HG03571 (cell line): ENCODE data around the gene NECAB2.

Source experiments
- ATAC-seq: cut with Tn5 transposase; IDR thresholded peaks from one replicate; pipeline ENCODE4 v1.9.1; 2021; ENCODE audit not compliant: unreplicated experiment

Gene NECAB2

DNA sequence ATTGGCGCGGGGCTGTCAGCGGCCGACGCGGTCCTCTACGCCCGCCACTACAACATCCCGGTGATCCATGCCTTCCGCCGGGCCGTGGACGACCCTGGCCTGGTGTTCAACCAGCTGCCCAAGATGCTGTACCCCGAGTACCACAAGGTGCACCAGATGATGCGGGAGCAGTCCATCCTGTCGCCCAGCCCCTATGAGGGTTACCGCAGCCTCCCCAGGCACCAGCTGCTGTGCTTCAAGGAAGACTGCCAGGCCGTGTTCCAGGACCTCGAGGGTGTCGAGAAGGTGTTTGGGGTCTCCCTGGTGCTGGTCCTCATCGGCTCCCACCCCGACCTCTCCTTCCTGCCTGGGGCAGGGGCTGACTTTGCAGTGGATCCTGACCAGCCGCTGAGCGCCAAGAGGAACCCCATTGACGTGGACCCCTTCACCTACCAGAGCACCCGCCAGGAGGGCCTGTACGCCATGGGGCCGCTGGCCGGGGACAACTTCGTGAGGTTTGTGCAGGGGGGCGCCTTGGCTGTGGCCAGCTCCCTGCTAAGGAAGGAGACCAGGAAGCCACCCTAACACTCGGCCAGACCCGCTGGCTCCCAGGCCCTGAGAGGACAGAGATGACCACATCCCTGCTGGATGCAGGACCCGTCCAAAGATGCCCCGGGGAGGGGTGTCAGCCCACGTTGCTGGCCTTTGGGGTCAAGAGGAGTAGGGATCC lies 2.4 kb upstream of the NECAB2 start:
- no peak for ATAC-seq

DNA sequence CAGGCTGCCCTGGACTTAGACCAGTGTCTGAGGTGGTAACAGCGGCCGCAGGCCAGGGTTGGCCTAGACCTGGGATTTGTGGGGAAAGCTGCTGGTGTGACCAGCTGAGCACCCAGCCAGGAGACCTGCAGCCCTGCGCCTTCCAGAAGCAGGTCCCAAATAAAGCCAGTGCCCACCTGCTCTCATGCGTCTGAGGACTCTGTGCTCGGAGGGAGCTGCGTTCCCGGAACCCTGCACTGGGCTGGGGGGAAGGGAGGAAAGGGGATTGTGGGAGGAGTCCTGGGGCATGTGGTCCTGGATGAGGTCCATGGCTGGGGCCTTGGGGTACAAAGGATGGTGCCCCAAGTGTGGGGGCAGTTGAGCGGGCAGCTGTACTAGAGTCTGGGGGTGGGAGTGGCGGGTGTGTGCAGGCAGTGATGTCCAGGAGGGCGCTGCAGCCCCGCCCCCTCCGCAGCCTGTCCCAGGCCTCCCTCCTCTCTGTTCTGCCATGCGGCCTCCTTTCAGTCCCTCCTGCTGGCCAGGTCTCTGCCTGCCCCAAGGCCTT lies 1.8 kb upstream of the NECAB2 start:
- ATAC-seq = no peak

DNA sequence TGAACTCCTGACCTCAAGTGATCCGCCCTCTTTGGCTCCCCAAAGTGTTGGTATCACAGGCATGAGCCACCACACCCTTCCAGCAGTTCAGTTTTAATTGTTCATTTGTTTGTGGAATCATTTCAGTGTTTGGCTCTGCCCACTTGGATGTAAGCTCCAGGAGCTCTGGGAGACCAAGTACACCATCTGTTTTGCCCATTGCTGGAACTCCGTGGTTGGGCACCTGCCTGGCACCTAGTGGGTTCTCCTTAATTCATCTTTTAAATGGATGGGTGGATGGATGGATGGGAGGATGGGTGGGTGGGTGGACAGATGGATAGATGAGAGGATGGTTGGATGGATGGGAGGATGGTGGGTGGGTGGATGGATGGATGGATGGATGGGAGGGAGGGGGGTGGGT lies 953 bp upstream of the NECAB2 start:
- no peak for ATAC-seq

DNA sequence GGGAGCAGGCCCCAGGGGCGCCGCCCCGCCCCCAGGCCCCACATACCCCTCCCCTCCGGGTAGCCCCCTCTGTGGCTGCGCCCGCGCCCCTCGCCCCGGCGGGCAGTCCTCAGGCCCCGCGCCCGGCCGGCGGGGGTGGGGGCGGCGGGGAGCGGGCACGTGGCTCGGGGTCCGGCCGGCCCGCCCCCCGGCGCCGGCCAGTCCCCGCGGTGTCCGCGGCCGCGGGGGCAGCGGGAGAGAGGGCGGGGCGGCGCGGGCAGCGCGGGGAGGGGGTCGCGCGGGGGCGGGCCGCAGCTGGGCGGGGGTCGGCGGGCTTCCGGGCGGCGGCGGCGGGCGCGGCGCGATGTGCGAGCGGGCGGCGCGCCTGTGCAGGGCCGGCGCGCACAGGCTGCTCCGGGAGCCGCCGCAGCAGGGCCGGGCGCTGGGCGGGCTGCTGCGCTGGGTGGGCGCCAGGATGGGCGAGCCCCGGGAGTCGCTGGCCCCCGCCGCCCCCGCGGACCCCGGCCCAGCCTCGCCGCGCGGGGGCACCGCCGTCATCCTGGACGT lies 335 bp downstream of the NECAB2 start:
- no peak for ATAC-seq

DNA sequence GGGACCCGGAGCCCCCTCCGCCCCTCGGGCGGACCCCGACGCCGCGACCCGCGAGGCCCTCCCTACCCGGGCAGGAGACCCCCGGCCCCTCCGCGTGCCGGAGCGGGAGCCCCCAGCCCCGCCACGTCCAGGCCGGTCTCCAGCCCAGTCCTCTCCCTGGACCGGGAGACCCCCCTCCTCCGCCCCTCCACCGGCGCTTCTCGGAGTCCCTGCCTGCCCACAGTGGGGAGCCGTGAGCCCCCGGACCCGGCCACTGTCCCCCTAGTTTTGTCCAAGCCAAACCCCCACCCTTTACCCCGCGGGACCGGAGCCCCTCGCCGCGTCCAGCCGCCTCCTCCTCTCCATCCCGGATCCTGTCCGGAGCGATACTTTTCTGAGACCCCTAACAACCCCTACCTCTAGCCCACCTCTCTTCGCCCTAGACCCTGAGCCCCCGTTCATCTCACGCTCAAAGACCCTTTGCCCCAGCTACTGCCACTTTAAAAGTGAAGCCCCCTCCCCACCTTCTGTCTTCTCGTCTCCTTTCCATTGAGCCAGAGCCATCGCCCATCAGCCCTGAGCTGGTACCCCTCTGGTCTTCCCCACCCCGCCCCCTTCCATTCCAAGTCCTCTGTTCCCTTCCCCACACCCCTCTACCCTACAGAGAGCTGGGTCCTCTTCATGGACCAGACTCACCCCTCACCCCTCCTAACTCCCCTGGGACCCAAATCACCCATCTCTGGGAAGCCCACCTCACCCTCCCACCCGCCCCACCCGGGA lies 1.0 kb downstream of the NECAB2 start:
- ATAC-seq = no peak

DNA sequence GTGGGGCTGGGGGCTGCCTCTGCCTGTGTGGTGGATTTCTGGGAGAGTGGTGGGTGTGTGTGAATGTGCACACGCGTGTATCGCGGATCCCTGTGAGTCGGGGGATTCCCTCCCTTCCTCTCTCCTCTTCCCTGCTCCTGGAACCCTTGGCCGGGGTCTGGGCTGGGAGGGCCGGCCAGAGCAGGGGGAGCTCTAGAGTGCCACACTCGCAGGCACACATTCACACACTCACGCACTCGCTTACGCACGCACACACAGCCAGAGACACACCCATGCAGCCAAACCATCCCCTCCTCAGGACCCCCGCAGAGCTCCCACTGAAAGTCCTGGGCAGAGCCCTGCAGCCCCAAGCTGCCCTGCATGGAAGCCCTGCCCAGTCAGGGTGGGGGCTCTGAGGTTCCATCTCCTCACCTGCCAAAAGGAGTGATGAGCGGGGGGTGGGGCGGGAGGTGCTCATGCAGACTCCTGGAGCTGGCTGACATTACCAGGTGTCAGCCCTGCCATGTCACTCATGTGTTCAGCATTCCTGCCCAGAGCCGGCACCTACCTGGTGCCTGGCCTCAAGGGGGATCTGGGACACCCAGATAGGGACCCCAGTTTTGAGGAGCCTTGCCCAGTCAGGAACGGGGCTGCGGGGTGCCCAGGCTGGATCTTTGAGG lies 1.9 kb downstream of the NECAB2 start:
- no peak for ATAC-seq

DNA sequence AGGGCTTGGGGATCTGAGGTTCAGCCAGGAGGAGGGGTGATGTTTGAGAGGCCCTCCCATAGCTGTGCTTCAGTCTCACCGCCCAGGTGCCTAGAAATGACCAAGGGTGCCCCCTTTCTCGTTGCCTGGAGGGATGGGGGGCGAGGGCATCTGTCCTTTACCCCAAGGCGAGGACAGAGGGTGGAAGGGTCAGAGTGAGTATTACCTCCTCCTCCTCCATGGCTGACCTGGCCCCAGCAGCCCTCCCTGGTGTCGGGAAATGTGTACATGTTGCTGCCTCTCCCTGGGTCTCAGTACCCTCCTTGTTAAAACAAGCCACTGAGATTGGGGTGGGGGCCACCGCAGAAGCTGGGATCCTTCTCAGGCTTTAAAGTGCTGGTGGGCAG lies 2.4 kb downstream of the NECAB2 start:
- no peak for ATAC-seq

DNA sequence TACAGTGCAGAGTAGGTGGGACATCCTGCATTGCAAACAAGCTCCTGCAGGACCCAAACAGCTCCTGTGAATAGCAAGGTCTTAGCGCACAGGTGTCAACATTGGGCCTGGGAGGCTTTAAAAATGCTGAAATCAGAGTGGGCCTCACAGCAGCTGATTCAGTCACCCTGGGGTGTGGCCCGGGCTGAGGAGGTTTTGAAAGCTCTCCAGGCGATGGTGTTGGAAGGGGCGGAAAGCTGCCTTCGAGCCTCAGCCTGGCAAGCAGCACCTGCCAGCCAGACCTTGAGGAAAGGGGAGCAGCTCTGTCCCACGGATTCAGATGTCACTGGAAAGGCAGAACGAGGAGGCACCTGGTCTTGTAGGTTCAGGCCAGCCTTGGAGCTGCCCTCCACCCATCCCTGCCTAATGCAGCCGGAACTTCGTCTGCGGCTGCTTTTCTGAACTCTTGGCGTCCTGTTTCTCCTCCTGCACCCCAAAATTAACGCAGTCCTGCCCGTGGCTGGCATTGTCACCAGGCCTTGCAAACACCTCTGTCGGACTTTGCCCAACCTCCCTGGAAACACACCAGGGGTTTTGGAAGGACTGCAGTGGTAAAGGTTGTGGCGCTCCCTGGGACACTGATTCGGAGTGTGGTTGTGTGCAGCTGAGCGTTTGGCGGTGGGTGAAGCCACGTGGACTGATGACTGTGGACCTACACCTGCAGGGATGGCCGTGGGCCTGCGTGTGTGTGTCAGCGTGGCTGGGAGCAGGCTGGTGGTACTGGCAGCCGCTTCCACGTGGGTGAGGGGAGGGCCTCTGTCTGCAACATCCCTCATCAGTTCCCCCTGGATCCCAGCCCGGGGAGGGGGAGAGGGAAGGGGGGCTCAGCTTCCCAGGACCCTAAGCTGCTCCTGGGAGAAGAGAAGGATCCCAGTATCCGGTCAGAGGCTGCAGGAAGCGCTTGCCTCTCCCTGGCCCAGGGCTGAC lies 3.4 kb downstream of the NECAB2 start:
- ATAC-seq = no peak

DNA sequence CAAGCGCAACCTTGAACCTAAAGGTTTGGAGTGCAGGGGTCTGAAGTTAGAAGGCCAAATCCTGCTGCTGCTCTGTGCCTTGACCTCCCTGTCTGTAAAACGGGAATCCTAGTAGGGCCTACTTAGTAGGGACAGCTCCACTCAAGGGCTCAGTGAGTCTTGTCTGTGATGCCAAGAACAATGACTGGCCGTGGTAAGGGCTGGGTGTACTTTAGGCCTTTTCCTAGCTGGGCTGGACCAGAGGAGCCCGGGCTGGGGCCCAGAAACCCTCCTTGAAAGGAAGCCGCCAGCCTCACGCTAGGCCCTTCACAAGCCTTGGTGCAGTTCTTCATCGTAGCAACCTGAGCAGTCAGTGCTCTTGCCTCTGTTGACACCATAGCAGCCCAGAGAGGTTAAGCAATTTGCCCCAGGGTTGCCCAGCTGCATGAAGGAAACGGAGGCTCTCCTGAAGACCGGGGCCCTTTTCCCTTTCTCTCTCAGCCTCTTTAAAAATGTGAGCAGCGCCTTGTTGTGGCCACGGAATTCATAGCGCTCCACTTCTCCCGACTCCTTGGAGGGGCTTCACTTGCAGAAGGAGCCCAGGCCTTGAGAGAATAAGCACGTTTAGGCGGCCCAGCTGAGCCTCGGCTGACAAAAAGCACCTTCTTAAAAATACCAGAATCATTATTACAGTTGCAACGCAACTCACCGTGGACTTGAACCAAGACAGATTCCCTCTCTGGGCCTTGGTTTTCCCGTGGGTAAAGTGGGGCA lies 4.4 kb downstream of the NECAB2 start:
- ATAC-seq = no peak

DNA sequence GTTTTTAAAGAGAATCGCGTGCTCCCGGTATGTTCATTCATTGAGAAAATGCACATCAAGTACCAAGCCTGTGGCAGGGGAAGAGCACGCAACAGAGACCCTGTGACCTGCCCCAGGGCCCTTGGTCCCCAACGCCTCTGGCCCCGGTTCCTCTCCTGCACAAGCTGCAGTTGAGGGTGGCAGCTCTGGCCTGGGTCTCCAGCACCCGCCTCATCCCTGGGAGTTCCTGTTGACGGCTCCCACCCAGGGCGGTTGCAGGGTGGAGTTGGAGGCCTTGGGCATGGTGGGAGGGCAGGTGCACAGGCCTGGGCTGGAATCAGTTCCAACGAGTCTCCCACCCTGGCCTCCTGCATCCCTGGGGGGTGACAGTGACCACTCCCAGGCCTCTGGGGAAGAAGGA lies 5.0 kb downstream of the NECAB2 start:
- ATAC-seq = no peak

DNA sequence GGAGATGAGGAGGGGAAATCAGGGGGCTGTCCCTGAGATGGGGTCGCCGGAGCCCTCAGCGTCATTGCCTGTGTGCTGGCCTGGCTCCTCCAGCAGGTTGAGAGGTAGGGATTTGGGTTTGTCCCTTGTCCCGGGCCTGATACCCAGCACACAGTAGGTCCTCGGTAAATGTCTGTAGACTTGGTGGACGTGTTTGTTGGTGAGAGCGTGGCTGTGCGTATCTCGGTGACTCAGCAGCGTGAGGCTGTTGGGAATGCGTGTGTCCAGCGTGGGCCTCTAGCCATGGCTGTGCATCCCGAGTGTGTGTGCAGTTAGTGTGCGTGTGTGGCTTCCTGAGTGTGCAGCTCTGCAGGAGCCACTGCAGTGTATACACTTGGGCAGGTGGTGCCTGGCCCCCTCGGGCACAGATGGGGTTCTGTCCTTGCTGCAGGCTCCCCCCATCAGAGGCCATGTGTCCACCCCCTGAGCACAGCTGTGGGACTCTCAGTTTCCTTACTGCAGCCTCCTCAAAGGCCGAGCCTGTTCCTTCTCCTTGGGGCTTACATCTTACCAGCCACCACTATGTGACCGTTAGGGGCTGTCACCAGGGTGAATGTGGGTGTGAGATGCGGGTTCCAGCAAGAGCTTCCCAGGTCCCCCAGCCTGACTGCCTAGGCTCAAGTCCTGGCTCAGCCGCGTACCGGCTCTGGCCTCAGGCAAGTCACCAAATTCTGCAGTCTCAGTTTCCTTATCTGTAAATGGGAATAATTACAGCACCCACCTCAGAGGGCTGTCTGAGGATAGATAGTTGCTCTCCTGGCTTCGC lies 5.7 kb downstream of the NECAB2 start:
- no peak for ATAC-seq

DNA sequence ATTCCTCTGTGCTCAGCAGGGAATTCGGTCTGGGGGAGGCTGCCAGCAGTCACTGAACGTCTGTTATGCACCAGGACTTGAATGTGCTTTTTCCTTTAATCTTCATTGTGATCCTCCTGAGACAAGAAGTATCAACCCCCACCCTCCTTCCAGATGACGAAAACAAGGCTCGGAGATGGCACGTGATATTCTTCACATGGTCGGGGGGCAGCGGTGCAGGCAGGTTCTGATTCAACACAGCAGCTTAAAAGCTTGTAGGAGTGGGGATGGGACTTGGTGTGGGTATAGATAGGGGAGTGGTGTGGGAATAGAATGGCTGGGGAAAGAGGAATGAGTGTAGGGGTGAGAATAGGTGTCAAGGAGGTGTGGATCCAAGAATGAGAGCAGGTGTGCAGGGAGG lies 6.4 kb downstream of the NECAB2 start:
- ATAC-seq = no peak

DNA sequence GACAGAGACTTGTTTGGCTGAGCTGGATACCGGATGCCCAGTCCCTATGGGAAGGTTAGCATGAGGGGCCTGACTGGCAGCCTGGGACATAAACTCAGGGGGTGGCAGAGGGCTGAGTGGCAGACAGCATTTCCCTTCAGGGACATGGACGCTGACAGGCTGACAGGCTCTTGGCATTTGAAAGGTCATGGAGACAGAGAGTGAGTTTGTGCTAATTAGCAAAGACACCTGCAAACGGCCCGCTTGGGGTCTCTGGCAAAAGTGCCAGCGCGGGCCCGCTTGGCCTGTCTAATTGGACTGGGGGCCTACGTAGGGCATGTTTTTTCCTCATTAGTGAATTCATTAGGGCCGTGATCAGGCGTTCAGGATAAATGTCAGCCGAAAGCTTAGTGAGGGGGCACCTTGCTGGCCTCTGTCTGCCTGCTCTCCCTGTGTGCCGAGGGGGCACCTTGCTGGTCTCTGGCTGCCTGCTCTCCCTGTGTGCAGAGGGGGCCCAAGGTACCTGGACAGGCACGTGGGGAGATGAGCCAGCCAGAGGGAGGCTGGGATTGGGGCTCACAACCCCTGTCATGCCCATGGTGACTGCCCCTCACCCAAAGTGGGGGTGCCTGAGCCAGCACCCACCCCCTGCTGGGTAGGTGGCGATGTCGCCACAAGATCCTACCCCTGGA lies 7.7 kb downstream of the NECAB2 start:
- ATAC-seq = no peak

DNA sequence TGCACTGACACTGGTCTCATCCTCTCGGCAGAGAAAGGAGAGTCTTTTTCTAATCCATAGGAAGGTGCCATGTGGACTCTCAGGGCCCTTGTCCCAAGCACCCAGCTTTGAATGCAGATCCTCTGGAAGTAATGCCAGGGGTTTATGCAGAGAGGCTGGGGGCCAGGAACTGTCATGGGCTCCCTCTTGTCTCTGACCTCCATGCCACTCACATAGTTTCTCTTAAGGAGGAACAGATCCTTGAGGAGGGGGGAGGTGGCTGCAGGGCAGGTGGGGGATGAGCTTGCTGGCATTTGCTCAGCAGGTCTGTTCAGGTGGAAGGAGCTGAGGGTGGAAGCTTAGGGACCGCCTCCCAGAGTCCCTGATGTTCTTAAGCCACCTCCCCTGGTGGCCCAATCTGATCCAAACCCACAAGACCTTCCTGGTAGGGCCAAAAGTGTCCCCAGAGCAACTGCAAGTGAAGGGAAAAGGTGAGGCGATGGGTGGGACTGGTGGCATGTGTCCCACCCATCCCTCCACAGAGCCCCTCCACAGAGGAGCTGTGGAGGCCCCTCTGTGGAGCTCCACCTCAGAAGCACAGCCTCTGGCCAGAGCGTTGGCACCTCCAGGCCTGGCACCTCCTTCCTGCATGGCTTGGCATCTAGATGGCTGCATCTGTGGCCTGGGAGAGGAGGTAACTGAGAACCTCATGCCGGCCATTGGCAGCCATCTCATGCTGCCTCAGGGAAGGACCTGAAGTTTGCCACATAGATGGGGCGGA lies 9.2 kb downstream of the NECAB2 start:
- ATAC-seq = no peak

DNA sequence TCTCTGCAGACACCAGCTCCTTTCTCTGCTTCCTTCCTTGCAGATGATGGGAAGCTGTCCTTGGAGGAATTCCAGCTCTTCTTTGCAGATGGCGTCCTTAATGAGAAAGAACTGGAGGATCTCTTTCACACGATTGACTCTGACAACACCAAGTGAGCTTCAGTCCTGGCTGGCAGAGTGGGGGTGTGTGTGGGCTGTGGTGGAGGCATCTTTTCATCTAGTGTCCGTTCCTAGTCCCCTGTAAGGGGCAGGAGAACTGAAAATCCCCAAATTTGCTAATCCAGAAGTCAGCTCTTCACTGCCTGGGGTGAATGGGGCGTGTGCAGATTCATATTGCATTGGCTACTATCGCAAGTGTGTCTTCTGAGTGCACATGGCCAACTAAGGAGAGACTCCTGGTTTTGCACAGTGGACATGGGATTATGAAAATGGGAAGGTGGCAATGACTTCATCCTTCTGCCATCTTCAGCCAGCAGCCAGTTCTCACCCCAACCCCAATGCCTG lies 10.4 kb downstream of the NECAB2 start:
- no peak for ATAC-seq

DNA sequence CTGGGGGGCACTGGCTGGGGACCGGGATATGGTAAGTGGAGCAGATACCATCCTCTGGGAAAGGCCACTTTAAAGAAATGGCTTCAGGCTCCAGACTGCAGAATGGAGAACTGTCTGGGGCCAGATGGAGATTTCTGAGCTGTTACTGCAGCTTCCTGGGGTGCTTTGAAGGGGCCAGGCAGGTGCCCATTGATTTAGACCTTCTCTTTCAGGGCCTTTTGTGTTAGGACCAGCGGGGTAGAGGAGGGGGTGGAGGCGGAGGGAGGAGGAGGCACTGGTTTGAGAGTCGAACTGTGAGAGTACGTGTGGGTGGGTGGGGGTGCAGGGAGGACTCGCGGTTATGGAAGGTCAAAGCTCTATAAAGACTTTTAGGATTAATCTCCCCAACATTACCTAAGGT lies 11.4 kb downstream of the NECAB2 start:
- ATAC-seq = no peak

DNA sequence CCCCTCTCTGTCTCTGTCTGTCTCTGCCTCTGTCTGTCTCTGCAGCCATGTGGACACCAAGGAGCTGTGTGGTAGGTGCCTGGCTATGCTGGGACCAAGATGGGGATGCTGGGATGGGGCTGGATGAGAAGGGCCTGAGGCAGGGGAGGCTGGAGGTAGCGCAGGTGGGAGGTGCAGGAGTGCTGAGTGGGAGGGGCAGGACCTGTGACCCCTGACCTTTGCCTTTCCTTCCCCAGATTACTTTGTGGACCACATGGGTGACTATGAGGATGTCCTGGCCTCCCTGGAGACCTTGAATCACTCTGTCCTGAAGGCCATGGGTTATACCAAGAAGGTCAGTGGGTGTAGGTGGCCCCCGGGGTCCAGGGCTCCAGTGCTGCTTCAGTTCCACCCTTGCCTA lies 12.8 kb downstream of the NECAB2 start:
- ATAC-seq = no peak

DNA sequence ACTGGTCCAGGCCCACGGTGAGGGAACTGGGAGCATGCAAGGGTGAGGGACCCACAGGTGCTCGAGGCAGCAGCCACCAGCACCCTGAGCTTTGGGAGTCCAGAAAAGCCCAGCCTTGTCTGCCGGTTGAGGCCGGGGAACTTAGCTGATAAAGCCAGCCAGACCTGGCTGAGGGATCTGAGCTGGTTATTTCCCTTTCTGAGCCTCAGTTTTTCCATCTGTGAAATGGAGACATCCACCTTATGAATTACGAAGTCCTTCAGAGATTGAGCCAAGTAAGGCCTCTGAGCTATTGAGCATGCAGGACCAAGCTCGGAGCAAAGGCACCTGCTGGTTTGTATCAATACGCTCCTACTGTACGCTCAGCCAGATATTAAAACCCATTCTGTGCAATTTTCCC lies 13.8 kb downstream of the NECAB2 start:
- no peak for ATAC-seq
